CD8-positive, alpha-beta memory T cell (primary cell): ENCODE measurements around the gene DCAF12. TPM values are rescaled to one million over a fixed set of nuclear protein-coding genes. Genes with fewer than 3 reads are reported as not detected.

Experiments used
- CTCF ChIA-PET: fragments of 350-600 bp; sonication (Branson Sonifier 250); formaldehyde crosslinking; loops from one replicate; lab custom pipeline; 2021; ENCODE audit warnings: antibody characterized with exemption; lab: Charles Lee
- POLR2A ChIA-PET: fragments of 350-600 bp; sonication (Branson Sonifier 250); formaldehyde crosslinking; loops from one replicate; lab custom pipeline; 2021; ENCODE audit warnings: antibody characterized with exemption; lab: Charles Lee
- DNase-seq, 5 donors: peaks; one replicate each; pipeline versions ENCODE4 v3.0.0 to v3.0.0-alpha.2; 2020 to 2022; ENCODE audit warnings: mixed read lengths in 1 of 5
- H3K27ac ChIP-seq: one replicate; pipeline ENCODE4 v1.7.0; 2013; ENCODE audit warnings: low read depth, mild to moderate bottlenecking, low read length, moderate library complexity
- H3K27me3 ChIP-seq: 2 replicates; pipeline ENCODE4 v1.7.0; 2013; ENCODE audit warnings: low read length, mild to moderate bottlenecking; ENCODE audit not compliant: insufficient read depth, poor library complexity, severe bottlenecking
- H3K36me3 ChIP-seq: 2 replicates; pipeline ENCODE4 v1.7.0; 2013; ENCODE audit warnings: mild to moderate bottlenecking, low read length, moderate library complexity; ENCODE audit not compliant: insufficient read depth
- H3K4me1 ChIP-seq: 2 replicates; pipeline ENCODE4 v1.7.0; 2013; ENCODE audit warnings: mild to moderate bottlenecking, low read length, moderate library complexity; ENCODE audit not compliant: insufficient read depth
- H3K4me3 ChIP-seq: 2 replicates; pipeline ENCODE4 v1.7.0; 2013; ENCODE audit warnings: mild to moderate bottlenecking, low read length
- H3K9me3 ChIP-seq: 2 replicates; pipeline ENCODE4 v1.7.0; 2013; ENCODE audit warnings: mild to moderate bottlenecking, low read length
- H3K27ac Mint-ChIP-seq, 8 donors: one replicate each; pipeline ENCODE4 v1.8.0; 2020 to 2021; ENCODE audit warnings: mixed read lengths in 8 of 8, mild to moderate bottlenecking in 6 of 8, inconsistent platforms in 3 of 8, moderate library complexity in 3 of 8
- H3K27me3 Mint-ChIP-seq, 2 donors: one replicate each; pipeline ENCODE4 v1.8.0; 2020 to 2021; ENCODE audit warnings: mixed read lengths in 2 of 2, mild to moderate bottlenecking in 1 of 2, moderate library complexity in 1 of 2
- H3K36me3 Mint-ChIP-seq, 3 donors: one replicate each; pipeline ENCODE4 v1.8.0; 2020 to 2021; ENCODE audit warnings: mixed read lengths in 3 of 3, inconsistent platforms in 1 of 3, mild to moderate bottlenecking in 1 of 3
- H3K4me1 Mint-ChIP-seq, 3 donors: one replicate each; pipeline ENCODE4 v1.8.0; 2020 to 2021; ENCODE audit warnings: mixed read lengths in 3 of 3, inconsistent platforms in 1 of 3, mild to moderate bottlenecking in 1 of 3
- H3K4me3 Mint-ChIP-seq, 7 donors: one replicate each; pipeline ENCODE4 v1.8.0; 2020 to 2021; ENCODE audit warnings: mixed read lengths in 7 of 7, mild to moderate bottlenecking in 6 of 7, moderate library complexity in 4 of 7, inconsistent platforms in 2 of 7
- H3K9me3 Mint-ChIP-seq, 5 donors: one replicate each; pipeline ENCODE4 v1.8.0; 2020 to 2022; ENCODE audit warnings: mixed read lengths in 5 of 5, mild to moderate bottlenecking in 3 of 5, moderate library complexity in 2 of 5, inconsistent platforms in 1 of 5
- polyA plus RNA-seq: library from polyadenylated mRNA; unstranded; fragments of 300-500 nt; fragmentation: Illumina TruSeq; gene quantifications from one replicate; pipeline ENCODE4 v1.2.3, GENCODE V29; 2021
- total RNA-seq, 2 experiments: library from RNA; stranded (reverse); gene quantifications; one replicate each; pipeline ENCODE4 v1.2.3, GENCODE V29; 2021

DCAF12 gene
- total and polyA plus RNA-seq, 3 experiments from 2014 or later = 18.4 to 49.2 (median 43.0) TPM

- H3K27ac ChIP-seq = peak overlapping the region; percentile 20
- H3K9me3 ChIP-seq = no peaks in the 10 kb centered on the region
- no peak overlapping the region for H3K4me3 ChIP-seq
- ChIA-PET CTCF (interaction anchor here (1.4 kb wide), 1 partner anchor 14 kb away, joined by 3 read pairs; no protein-coding TSS in a partner anchor), POLR2A (interaction anchor here (0.6 kb wide), 1 partner anchor 19 kb away, joined by 5 read pairs; no protein-coding TSS in a partner anchor)
- H3K4me1 Mint-ChIP-seq = no peaks in the 10 kb centered on the region
- no peaks in the 10 kb centered on the region for H3K36me3 Mint-ChIP-seq
- H3K36me3 ChIP-seq = no peaks in the 10 kb centered on the region
- peak overlapping the region in 1 of 7 donors; percentile 13 for H3K4me3 Mint-ChIP-seq
- no peaks in the 10 kb centered on the region for H3K27me3 Mint-ChIP-seq
- H3K27me3 ChIP-seq = no peaks in the 10 kb centered on the region
- H3K9me3 Mint-ChIP-seq = no peaks in the 10 kb centered on the region
- peak overlapping the region in 1 of 8 donors; percentile 0 for H3K27ac Mint-ChIP-seq
- no peak for DNase-seq
- no peaks in the 10 kb centered on the region for H3K4me1 ChIP-seq
These were observed 31.4 kb upstream of the DCAF12 start for GRCh38 chr9:34157898-34158297.

GRCh38 chr9:34157318-34157717 lies 30.8 kb upstream of the DCAF12 start:
- ChIA-PET CTCF (interaction anchor here (1.4 kb wide), 1 partner anchor 13 kb away, joined by 3 read pairs; no protein-coding TSS in a partner anchor), POLR2A (interaction anchor here (0.6 kb wide), 1 partner anchor 19 kb away, joined by 5 read pairs; no protein-coding TSS in a partner anchor)

GRCh38 chr9:34154057-34154456 lies 27.6 kb upstream of the DCAF12 start:
- no peak overlapping the region for H3K27ac Mint-ChIP-seq
- no peaks in the 10 kb centered on the region for H3K9me3 Mint-ChIP-seq
- no peaks in the 10 kb centered on the region for H3K4me1 Mint-ChIP-seq
- H3K27me3 Mint-ChIP-seq = peaks cover 0 to 3% of the 10 kb centered on the region in 2 donors
- Histone ChIP-seq H3K4me3 (no peak overlapping the region), H3K36me3 (no peaks in the 10 kb centered on the region), H3K9me3 (no peaks in the 10 kb centered on the region), H3K27ac (no peak overlapping the region), H3K27me3 (no peaks in the 10 kb centered on the region), H3K4me1 (no peaks in the 10 kb centered on the region)
- no peak for DNase-seq
- POLR2A ChIA-PET = no interaction called here
- CTCF ChIA-PET = no interaction called here
- no peaks in the 10 kb centered on the region for H3K36me3 Mint-ChIP-seq
- H3K4me3 Mint-ChIP-seq = no peak overlapping the region

More at GRCh38 chr9:34157318-34157717, 30.8 kb upstream of the DCAF12 start:
- Histone ChIP-seq H3K27ac (no peak overlapping the region), H3K9me3 (no peaks in the 10 kb centered on the region), H3K27me3 (no peaks in the 10 kb centered on the region), H3K36me3 (no peaks in the 10 kb centered on the region), H3K4me1 (no peaks in the 10 kb centered on the region), H3K4me3 (no peak overlapping the region)
- Mint-ChIP-seq H3K36me3 (no peaks in the 10 kb centered on the region), H3K4me3 (no peak overlapping the region), H3K27ac (peak overlapping the region in 1 of 8 donors; percentile 56), H3K4me1 (no peaks in the 10 kb centered on the region), H3K9me3 (no peaks in the 10 kb centered on the region), H3K27me3 (no peaks in the 10 kb centered on the region)
- no peak for DNase-seq

- Mint-ChIP-seq H3K4me1 (no peaks in the 10 kb centered on the region), H3K36me3 (no peaks in the 10 kb centered on the region), H3K9me3 (no peaks in the 10 kb centered on the region), H3K4me3 (no peak overlapping the region), H3K27ac (no peak overlapping the region), H3K27me3 (peaks cover 0 to 3% of the 10 kb centered on the region in 2 donors)
- no peaks in the 10 kb centered on the region for H3K9me3 ChIP-seq
- H3K4me1 ChIP-seq = no peaks in the 10 kb centered on the region
- H3K4me3 ChIP-seq = no peak overlapping the region
- CTCF ChIA-PET = no interaction called here
- POLR2A ChIA-PET = no interaction called here
- no peaks in the 10 kb centered on the region for H3K27me3 ChIP-seq
- DNase-seq = no peak
- no peaks in the 10 kb centered on the region for H3K36me3 ChIP-seq
- peak overlapping the region; percentile 59 for H3K27ac ChIP-seq
These were observed 24.9 kb upstream of the DCAF12 start for GRCh38 chr9:34151398-34151797.

- no peak for DNase-seq
- ChIA-PET POLR2A (no interaction called here), CTCF (no interaction called here)
- no peak overlapping the region for H3K4me3 Mint-ChIP-seq
- Histone ChIP-seq H3K9me3 (no peaks in the 10 kb centered on the region), H3K36me3 (no peaks in the 10 kb centered on the region), H3K27ac (no peak overlapping the region), H3K4me1 (no peaks in the 10 kb centered on the region), H3K27me3 (no peaks in the 10 kb centered on the region), H3K4me3 (no peak overlapping the region)
- H3K27ac Mint-ChIP-seq = no peak overlapping the region
- no peaks in the 10 kb centered on the region for H3K36me3 Mint-ChIP-seq
- no peaks in the 10 kb centered on the region for H3K9me3 Mint-ChIP-seq
- H3K4me1 Mint-ChIP-seq = no peaks in the 10 kb centered on the region
- peaks cover 0 to 3% of the 10 kb centered on the region in 2 donors for H3K27me3 Mint-ChIP-seq
These were observed 18.7 kb upstream of the DCAF12 start for GRCh38 chr9:34145165-34145564.

- Histone ChIP-seq H3K36me3 (no peaks in the 10 kb centered on the region), H3K4me3 (no peak overlapping the region), H3K9me3 (no peaks in the 10 kb centered on the region), H3K4me1 (no peaks in the 10 kb centered on the region), H3K27ac (no peak overlapping the region), H3K27me3 (no peaks in the 10 kb centered on the region)
- H3K4me3 Mint-ChIP-seq = no peak overlapping the region
- POLR2A ChIA-PET = no interaction called here
- CTCF ChIA-PET = no interaction called here
- DNase-seq = no peak
- no peaks in the 10 kb centered on the region for H3K9me3 Mint-ChIP-seq
- H3K36me3 Mint-ChIP-seq = no peaks in the 10 kb centered on the region
- H3K27me3 Mint-ChIP-seq = no peaks in the 10 kb centered on the region
- no peak overlapping the region for H3K27ac Mint-ChIP-seq
- H3K4me1 Mint-ChIP-seq = peaks cover 3 to 8% (median 5%) of the 10 kb centered on the region in 3 donors
These were observed 16.6 kb upstream of the DCAF12 start for GRCh38 chr9:34143116-34143515.

GRCh38 chr9:34140853-34141252 lies 14.4 kb upstream of the DCAF12 start:
- Mint-ChIP-seq H3K27ac (no peak overlapping the region), H3K36me3 (no peaks in the 10 kb centered on the region), H3K9me3 (no peaks in the 10 kb centered on the region), H3K4me1 (peaks cover 3 to 8% (median 5%) of the 10 kb centered on the region in 3 donors), H3K4me3 (no peak overlapping the region), H3K27me3 (no peaks in the 10 kb centered on the region)
- Histone ChIP-seq H3K9me3 (no peaks in the 10 kb centered on the region), H3K4me3 (no peak overlapping the region), H3K27me3 (no peaks in the 10 kb centered on the region), H3K4me1 (no peaks in the 10 kb centered on the region), H3K27ac (no peak overlapping the region), H3K36me3 (no peaks in the 10 kb centered on the region)
- ChIA-PET CTCF (no interaction called here), POLR2A (interaction anchor here (0.6 kb wide), 1 partner anchor 30 kb away, joined by 7 read pairs; no protein-coding TSS in a partner anchor)
- no peak for DNase-seq

- Histone ChIP-seq H3K36me3 (no peaks in the 10 kb centered on the region), H3K27me3 (no peaks in the 10 kb centered on the region), H3K4me1 (no peaks in the 10 kb centered on the region), H3K4me3 (no peak overlapping the region), H3K27ac (no peak overlapping the region), H3K9me3 (no peaks in the 10 kb centered on the region)
- ChIA-PET POLR2A (interaction anchor here (0.5 to 0.7 kb wide), 2 partner anchors 39 to 47 kb away, joined by 3 to 5 read pairs; partner anchors contain the start of gene UBAP1), CTCF (no interaction called here)
- Mint-ChIP-seq H3K4me3 (no peak overlapping the region), H3K27me3 (no peaks in the 10 kb centered on the region), H3K9me3 (no peaks in the 10 kb centered on the region), H3K36me3 (no peaks in the 10 kb centered on the region), H3K27ac (no peak overlapping the region), H3K4me1 (peaks cover 3 to 8% (median 5%) of the 10 kb centered on the region in 3 donors)
- no peak for DNase-seq
These were observed 13.1 kb upstream of the DCAF12 start for GRCh38 chr9:34139477-34140146.
